Endodermal cell (in vitro differentiated cells): ENCODE measurements around the gene LMF1. TPM values are rescaled to one million over a fixed set of nuclear protein-coding genes. Genes with fewer than 3 reads are reported as not detected.

ENCODE experiments used
- DNase-seq: peaks from one replicate; pipeline ENCODE4 v3.0.0-alpha.2; 2017
- H3K27ac ChIP-seq: 2 replicates; pipeline ENCODE4 v1.5.1; 2013; ENCODE audit warnings: mild to moderate bottlenecking, low read depth, low read length, moderate library complexity
- H3K27me3 ChIP-seq: 2 replicates; pipeline ENCODE4 v1.6.1; 2013; ENCODE audit warnings: mild to moderate bottlenecking, low read length, moderate library complexity; ENCODE audit not compliant: insufficient read depth, control insufficient read depth, poor library complexity, severe bottlenecking
- H3K36me3 ChIP-seq: 2 replicates; pipeline ENCODE4 v1.7.0; 2013; ENCODE audit warnings: mild to moderate bottlenecking, low read length, moderate library complexity; ENCODE audit not compliant: control insufficient read depth, insufficient read depth
- H3K4me1 ChIP-seq: one replicate; pipeline ENCODE4 v1.7.0; 2013; ENCODE audit warnings: low read length; ENCODE audit not compliant: control insufficient read depth, insufficient read depth
- H3K4me3 ChIP-seq: 2 replicates; pipeline ENCODE4 v1.5.1; 2013; ENCODE audit warnings: mild to moderate bottlenecking, low read length, moderate library complexity
- H3K9ac ChIP-seq: 2 replicates; pipeline ENCODE4 v1.6.1; 2013; ENCODE audit warnings: mild to moderate bottlenecking, low read length, moderate library complexity; ENCODE audit not compliant: poor library complexity, severe bottlenecking; ENCODE audit errors: extremely low read depth
- H3K9me3 ChIP-seq: 2 replicates; pipeline ENCODE4 v1.6.1; 2013; ENCODE audit warnings: mild to moderate bottlenecking, low read length, moderate library complexity; ENCODE audit not compliant: control insufficient read depth
- H3K27ac Mint-ChIP-seq: 2 replicates; pipeline ENCODE4 v1.8.0; 2020; ENCODE audit warnings: mixed read lengths
- H3K27me3 Mint-ChIP-seq: 2 replicates; pipeline ENCODE4 v1.8.0; 2021; ENCODE audit warnings: mild to moderate bottlenecking, mixed read lengths; ENCODE audit not compliant: insufficient read depth
- H3K36me3 Mint-ChIP-seq: 2 replicates; pipeline ENCODE4 v1.8.0; 2020; ENCODE audit warnings: low read depth, mixed read lengths
- H3K4me1 Mint-ChIP-seq: 2 replicates; pipeline ENCODE4 v1.8.0; 2020; ENCODE audit warnings: mixed read lengths
- H3K4me3 Mint-ChIP-seq: 2 replicates; pipeline ENCODE4 v1.8.0; 2020; ENCODE audit warnings: mild to moderate bottlenecking, moderate library complexity, mixed read lengths
- H3K9me3 Mint-ChIP-seq: 2 replicates; pipeline ENCODE4 v1.8.0; 2020; ENCODE audit warnings: mild to moderate bottlenecking, mixed read lengths
- CTCF ChIP-seq: fragments of 200-600 bp; sonication (generic); conservative IDR thresholded peaks from 2 replicates; pipeline ENCODE4 v1.5.0; 2021; ENCODE audit warnings: antibody characterized with exemption, mild to moderate bottlenecking
- WGBS, 2 experiments: methylation state at CpG; one replicate each; pipeline versions ENCODE4 v1.1.5 to v1.1.7; 2013; ENCODE audit warnings: missing lambda C conversion rate in 2 of 2, mixed read lengths in 1 of 2; ENCODE audit not compliant: insufficient coverage in 1 of 2, insufficient read length in 1 of 2; 5-methylcytosine and 5-hydroxymethylcytosine counted together
- total RNA-seq, 2 donors: library from RNA; stranded (reverse); fragmentation: NEBNext Ultra II Directional in 1 of 2; extraction: Animal tissue kit (Norgen Biotek cat#: 25700) in 1 of 2; gene quantifications; 2 replicates in 1 of 2; 3 replicates in 1 of 2; pipeline ENCODE4 v1.2.1, GENCODE V29; 2021

LMF1 gene
- total RNA-seq, 2 donors from 2014 or later = 13.7 to 15.1 TPM

GRCh38 chr16:937723-938122 is 33.1 kb downstream of the LMF1 start:
- Mint-ChIP-seq H3K9me3 (peaks cover 28% of the 10 kb centered on the region), H3K27ac (no peak overlapping the region), H3K36me3 (peaks cover 28% of the 10 kb centered on the region), H3K4me1 (no peaks in the 10 kb centered on the region), H3K27me3 (no peaks in the 10 kb centered on the region), H3K4me3 (no peak overlapping the region)
- Histone ChIP-seq H3K9ac (no peak overlapping the region), H3K4me3 (no peak overlapping the region), H3K27ac (no peak overlapping the region), H3K27me3 (no peaks in the 10 kb centered on the region), H3K4me1 (no peaks in the 10 kb centered on the region), H3K36me3 (no peaks in the 10 kb centered on the region), H3K9me3 (peaks cover 23% of the 10 kb centered on the region)
- 74 to 85% methylated on average over 3 to 6 of the region's 6 CpGs for WGBS, 2 experiments
- no peak for DNase-seq
- no peak for TF ChIP-seq CTCF

- Mint-ChIP-seq H3K36me3 (peaks cover 24% of the 10 kb centered on the region), H3K4me1 (no peaks in the 10 kb centered on the region), H3K27me3 (no peaks in the 10 kb centered on the region), H3K4me3 (no peak overlapping the region), H3K9me3 (peaks cover 24% of the 10 kb centered on the region), H3K27ac (no peak overlapping the region)
- H3K9ac ChIP-seq = no peak overlapping the region
- no peaks in the 10 kb centered on the region for H3K4me1 ChIP-seq
- H3K9me3 ChIP-seq = peaks cover 19% of the 10 kb centered on the region
- no peaks in the 10 kb centered on the region for H3K27me3 ChIP-seq
- H3K27ac ChIP-seq = no peak overlapping the region
- no peak for DNase-seq
- no peaks in the 10 kb centered on the region for H3K36me3 ChIP-seq
- no peak overlapping the region for H3K4me3 ChIP-seq
- no peak for TF ChIP-seq CTCF
- WGBS, 2 experiments = 65 to 78% methylated on average over 6 to 8 of the region's 8 CpGs
Measured at GRCh38 chr16:937311-937710, 33.5 kb downstream of the LMF1 start.

- peak; percentile 29 for DNase-seq
- Histone ChIP-seq H3K4me3 (no peak overlapping the region), H3K27ac (no peak overlapping the region), H3K27me3 (no peaks in the 10 kb centered on the region), H3K36me3 (no peaks in the 10 kb centered on the region), H3K9ac (no peak overlapping the region), H3K9me3 (peaks cover 3% of the 10 kb centered on the region), H3K4me1 (no peaks in the 10 kb centered on the region)
- no peak for TF ChIP-seq CTCF
- Mint-ChIP-seq H3K4me1 (no peaks in the 10 kb centered on the region), H3K27ac (no peak overlapping the region), H3K4me3 (no peak overlapping the region), H3K9me3 (peaks cover 8% of the 10 kb centered on the region), H3K36me3 (peaks cover 12% of the 10 kb centered on the region), H3K27me3 (no peaks in the 10 kb centered on the region)
- 86 to 89% methylated on average over 9 to 11 of the region's 11 CpGs for WGBS, 2 experiments
Measured at GRCh38 chr16:935684-936083, 35.1 kb downstream of the LMF1 start.
